Suprapubic skin (tissue), 4 donors: ENCODE data around the gene KDM4B.

Experiments used
- EP300 ChIP-seq: sonication (generic); formaldehyde crosslinking; IDR thresholded peaks from one replicate; pipeline ENCODE4 v1.6.1; 2017; ENCODE audit warnings: antibody characterized with exemption
- POLR2A ChIP-seq, 2 donors: fragments of 450-650 bp; IDR thresholded peaks; one replicate each; pipeline ENCODE4 v1.6.1; 2017; ENCODE audit warnings: antibody characterized with exemption in 2 of 2, mild to moderate bottlenecking in 2 of 2, moderate library complexity in 2 of 2
- POLR2AphosphoS5 ChIP-seq, 3 donors: sonication (generic); formaldehyde crosslinking; IDR thresholded peaks; one replicate each; pipeline ENCODE4 v1.6.1; 2017; ENCODE audit warnings: antibody characterized with exemption in 3 of 3
- TF ChIP-seq, protein P1 (sequence below), 2 donors: fragments of 200-600 bp in 1 of 2; fragments of 450-650 bp in 1 of 2; sonication (generic) in 1 of 2; IDR thresholded peaks; one replicate each; pipeline ENCODE4 v1.5.1; 2016 to 2019; ENCODE audit warnings: antibody characterized with exemption in 2 of 2, mild to moderate bottlenecking in 1 of 2, moderate library complexity in 1 of 2

DNA sequence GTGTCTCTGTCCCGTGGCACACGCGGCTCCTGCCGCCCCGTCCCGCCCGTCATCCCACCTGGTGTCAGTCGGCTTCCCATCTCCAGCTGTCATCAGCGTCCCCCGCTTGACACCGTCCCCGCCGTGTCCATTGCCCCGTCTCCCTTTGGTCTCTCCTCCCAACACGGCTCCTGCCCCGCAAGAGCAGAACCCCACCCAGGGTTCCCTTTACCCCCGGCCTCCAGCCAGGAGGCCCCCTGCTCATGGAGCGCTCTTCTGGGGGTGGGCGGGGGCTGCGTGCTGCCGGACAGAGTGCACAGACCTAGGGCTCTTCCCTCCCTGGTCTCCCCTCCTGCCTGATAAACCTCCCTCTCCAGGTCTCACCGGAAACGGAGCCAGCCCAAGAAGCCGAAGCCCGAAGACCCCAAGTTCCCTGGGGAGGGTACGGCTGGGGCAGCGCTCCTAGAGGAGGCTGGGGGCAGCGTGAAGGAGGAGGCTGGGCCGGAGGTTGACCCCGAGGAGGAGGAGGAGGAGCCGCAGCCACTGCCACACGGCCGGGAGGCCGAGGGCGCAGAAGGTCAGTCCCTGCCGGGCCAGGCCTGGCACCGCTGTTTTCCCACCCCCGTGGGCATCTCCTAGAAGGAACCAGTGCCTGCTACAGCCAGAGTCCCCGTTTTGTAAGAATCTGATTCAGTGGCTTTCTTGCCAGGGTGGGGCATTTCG, 150.5 kb downstream of the KDM4B start:
- TF ChIP-seq, protein P1, sequence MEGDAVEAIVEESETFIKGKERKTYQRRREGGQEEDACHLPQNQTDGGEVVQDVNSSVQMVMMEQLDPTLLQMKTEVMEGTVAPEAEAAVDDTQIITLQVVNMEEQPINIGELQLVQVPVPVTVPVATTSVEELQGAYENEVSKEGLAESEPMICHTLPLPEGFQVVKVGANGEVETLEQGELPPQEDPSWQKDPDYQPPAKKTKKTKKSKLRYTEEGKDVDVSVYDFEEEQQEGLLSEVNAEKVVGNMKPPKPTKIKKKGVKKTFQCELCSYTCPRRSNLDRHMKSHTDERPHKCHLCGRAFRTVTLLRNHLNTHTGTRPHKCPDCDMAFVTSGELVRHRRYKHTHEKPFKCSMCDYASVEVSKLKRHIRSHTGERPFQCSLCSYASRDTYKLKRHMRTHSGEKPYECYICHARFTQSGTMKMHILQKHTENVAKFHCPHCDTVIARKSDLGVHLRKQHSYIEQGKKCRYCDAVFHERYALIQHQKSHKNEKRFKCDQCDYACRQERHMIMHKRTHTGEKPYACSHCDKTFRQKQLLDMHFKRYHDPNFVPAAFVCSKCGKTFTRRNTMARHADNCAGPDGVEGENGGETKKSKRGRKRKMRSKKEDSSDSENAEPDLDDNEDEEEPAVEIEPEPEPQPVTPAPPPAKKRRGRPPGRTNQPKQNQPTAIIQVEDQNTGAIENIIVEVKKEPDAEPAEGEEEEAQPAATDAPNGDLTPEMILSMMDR (IDR thresholded peaks at IDR 0.05) = no peak
- TF ChIP-seq POLR2AphosphoS5 (IDR thresholded peaks at IDR 0.05) (no peak), EP300 (no peak), POLR2A (IDR thresholded peaks at IDR 0.05) (no peak)
